ENCODE measurements around the gene SH3BP4.

SH3BP4 gene

GRCh38 chr2:234993541-234993981 is 41.7 kb downstream of the SH3BP4 start:
- peak in 2 of 10 donors; percentile 16 to 60 for DNase-seq
- intact Hi-C loops (cut with DNase I): no loop called here

- DNase-seq: peak in 4 of 10 donors; percentile 38 to 80 (median 66)
- intact Hi-C loops (cut with DNase I): no loop called here
These were observed 42.9 kb downstream of the SH3BP4 start for GRCh38 chr2:234994438-234995321.

- peak in 4 of 10 donors; percentile 27 to 88 (median 44) for DNase-seq
- intact Hi-C loops (cut with DNase I): no loop called here
These were observed 43.7 kb downstream of the SH3BP4 start for GRCh38 chr2:234995332-234996068.

- DNase-seq: peak in 1 of 10 donors; percentile 62
- intact Hi-C loops (cut with DNase I): no loop called here
These were observed 44.5 kb downstream of the SH3BP4 start for GRCh38 chr2:234996069-234996940.

- peak in 1 of 10 donors; percentile 81 for DNase-seq
- intact Hi-C loops (cut with DNase I): no loop called here
These were observed 45.1 kb downstream of the SH3BP4 start for GRCh38 chr2:234996941-234997270.

- peak in 1 of 10 donors; percentile 60 for DNase-seq
- intact Hi-C loops (cut with DNase I): no loop called here
These were observed 45.6 kb downstream of the SH3BP4 start for GRCh38 chr2:234997389-234997788.

- peak in 1 of 10 donors; percentile 63 for DNase-seq
- intact Hi-C loops (cut with DNase I): no loop called here
These were observed 46.8 kb downstream of the SH3BP4 start for GRCh38 chr2:234998404-234999211.

- intact Hi-C loops (cut with DNase I): no loop called here
- DNase-seq: peak in 1 of 10 donors; percentile 66
These were observed 48.1 kb downstream of the SH3BP4 start for GRCh38 chr2:234999740-235000425.

GRCh38 chr2:235000426-235001236 is 48.8 kb downstream of the SH3BP4 start:
- DNase-seq: peak in 1 of 10 donors; percentile 49
- intact Hi-C loops (cut with DNase I): no loop called here

GRCh38 chr2:235001237-235002133 is 49.7 kb downstream of the SH3BP4 start:
- peak in 1 of 10 donors; percentile 55 for DNase-seq
- intact Hi-C loops (cut with DNase I): no loop called here

- intact Hi-C loops (cut with DNase I): no loop called here
- peak in 1 of 10 donors; percentile 53 for DNase-seq
These were observed 50.6 kb downstream of the SH3BP4 start for GRCh38 chr2:235002198-235003095.

- DNase-seq: peak in 1 of 10 donors; percentile 72
- intact Hi-C loops (cut with DNase I): no loop called here
These were observed 51.4 kb downstream of the SH3BP4 start for GRCh38 chr2:235003096-235003775.

- DNase-seq: no peak
- intact Hi-C loops (cut with DNase I): no loop called here
These were observed 52.6 kb downstream of the SH3BP4 start for GRCh38 chr2:235004329-235004903.

GRCh38 chr2:235005023-235005422 is 53.2 kb downstream of the SH3BP4 start:
- intact Hi-C loops (cut with DNase I): no loop called here

GRCh38 chr2:235005603-235006259 is 53.9 kb downstream of the SH3BP4 start:
- peak; percentile 50 to 94 (median 72) for DNase-seq
- intact Hi-C loops (cut with DNase I): no loop called here

More at GRCh38 chr2:235005023-235005422, 53.2 kb downstream of the SH3BP4 start:
- peak in 2 of 10 donors; percentile 44 to 67 for DNase-seq
